HepG2 (cell line): ENCODE results near the gene PFDN1.

ENCODE experiments used
- ARID2 ChIP-seq: sonication (generic); formaldehyde crosslinking; IDR thresholded peaks from 2 replicates; pipeline ENCODE4 v1.8.1; 2022; ENCODE audit warnings: mild to moderate bottlenecking, missing genetic modification reagents, borderline replicate concordance
- EP300 ChIP-seq, 3 experiments: sonication (generic) in 1 of 3; formaldehyde crosslinking in 1 of 3; IDR thresholded peaks; 2 replicates each; pipeline versions ENCODE4 v1.5.1 to v1.6.1; 2011 to 2020; ENCODE audit warnings: low read depth in 2 of 3, low read length in 2 of 3, borderline replicate concordance in 1 of 3, improper control_type of control experiment in 1 of 3, mild to moderate bottlenecking in 1 of 3, missing genetic modification reagents in 1 of 3, moderate library complexity in 1 of 3
- EZH2 ChIP-seq: conservative IDR thresholded peaks from 2 replicates; pipeline ENCODE4 v1.6.1; 2012; ENCODE audit warnings: mild to moderate bottlenecking, low read depth, low read length, moderate library complexity
- FOXM1 ChIP-seq: sonication (generic); formaldehyde crosslinking; IDR thresholded peaks from 2 replicates; pipeline ENCODE4 v1.5.0; 2020; ENCODE audit warnings: missing genetic modification reagents
- GMEB1 ChIP-seq: sonication (generic); formaldehyde crosslinking; IDR thresholded peaks from 2 replicates; pipeline ENCODE4 v1.5.1; 2020; ENCODE audit warnings: missing genetic modification reagents, mild to moderate bottlenecking, borderline replicate concordance
- KAT2B ChIP-seq: fragments of 150-350 bp; IDR thresholded peaks from 2 replicates; pipeline ENCODE4 v1.6.1; 2014; ENCODE audit warnings: low read depth, low read length, borderline replicate concordance
- NAIF1 ChIP-seq: sonication (generic); formaldehyde crosslinking; IDR thresholded peaks from 2 replicates; pipeline ENCODE4 v1.5.0; 2020; ENCODE audit warnings: mild to moderate bottlenecking, missing genetic modification reagents, borderline replicate concordance
- POLR2AphosphoS5 ChIP-seq: IDR thresholded peaks from 2 replicates; pipeline ENCODE4 v1.6.1; 2012; ENCODE audit warnings: low read depth, low read length
- TEAD2 ChIP-seq: sonication (generic); formaldehyde crosslinking; IDR thresholded peaks from 2 replicates; pipeline ENCODE4 v1.9.0; 2021; ENCODE audit warnings: missing genetic modification reagents

- TF ChIP-seq NAIF1 (no peak), ARID2 (no peak), TEAD2 (CRISPR knock-in tag) (no peak), FOXM1 (CRISPR knock-in tag) (no peak), EP300 (IDR thresholded peaks at IDR 0.05; ENCODE audit: low read depth in 2 of 2, low read length in 2 of 2) (no peak), EP300 (CRISPR knock-in tag; IDR thresholded peaks at IDR 0.05; ENCODE audit: borderline replicate concordance) (no peak), GMEB1 (no peak), POLR2AphosphoS5 (no peak), KAT2B (no peak), EZH2 (no peak)
These were observed 36.0 kb upstream of the PFDN1 start for GRCh38 chr5:140338908-140339307.
